Activated CD4-positive, alpha-beta T cell treated with anti-CD3 and anti-CD28 coated beads, Interleukin-2, Interleukin-6, amounts not matched to agents 100 ng/mL and 50 ng/mL, durations not matched to agents 16 hours and 8 hours (primary cell): Measurements from ENCODE around the gene OLIG2.

Experiments
- DNase-seq: peaks from one replicate; pipeline ENCODE4 v3.0.0-alpha.2; 2020

The OLIG2 gene

DNA sequence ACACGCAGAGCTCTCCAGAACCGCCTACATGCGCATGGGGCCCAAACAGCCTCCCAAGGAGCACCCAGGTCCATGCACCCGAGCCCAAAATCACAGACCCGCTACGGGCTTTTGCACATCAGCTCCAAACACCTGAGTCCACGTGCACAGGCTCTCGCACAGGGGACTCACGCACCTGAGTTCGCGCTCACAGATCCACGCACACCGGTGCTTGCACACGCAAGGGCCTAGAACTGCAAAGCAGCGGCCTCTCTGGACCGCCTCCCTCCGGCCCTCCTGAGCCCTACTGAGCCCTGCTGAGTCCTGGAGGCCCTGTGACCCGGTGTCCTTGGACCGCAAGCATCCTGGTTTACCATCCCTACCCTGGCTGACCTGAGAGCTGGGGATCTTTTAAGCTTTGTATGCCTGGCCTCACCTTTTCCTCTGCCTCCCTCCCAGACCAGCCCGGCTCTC is 8.3 kb downstream of the OLIG2 start:
- DNase-seq, result no peak

DNA sequence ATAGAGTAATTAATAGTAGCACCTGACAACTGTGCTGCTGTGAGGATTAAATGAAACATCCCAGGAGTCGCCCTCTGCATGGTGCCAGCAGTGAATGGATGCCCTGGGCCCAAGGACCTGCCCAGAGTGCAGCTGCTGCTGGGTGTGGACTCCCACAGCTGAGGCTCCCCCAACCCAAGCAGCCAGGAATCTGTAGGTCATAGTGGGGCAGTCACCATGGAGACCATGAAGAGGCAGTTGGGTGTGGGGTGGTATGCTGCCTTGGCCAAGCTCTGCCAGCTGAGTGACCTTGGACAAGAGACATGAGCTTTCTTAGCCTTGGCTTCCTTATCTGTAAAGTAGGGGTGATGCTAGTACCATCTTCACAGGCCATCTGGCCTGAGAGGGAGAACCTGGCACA is 9.4 kb downstream of the OLIG2 start:
- no peak for DNase-seq

DNA sequence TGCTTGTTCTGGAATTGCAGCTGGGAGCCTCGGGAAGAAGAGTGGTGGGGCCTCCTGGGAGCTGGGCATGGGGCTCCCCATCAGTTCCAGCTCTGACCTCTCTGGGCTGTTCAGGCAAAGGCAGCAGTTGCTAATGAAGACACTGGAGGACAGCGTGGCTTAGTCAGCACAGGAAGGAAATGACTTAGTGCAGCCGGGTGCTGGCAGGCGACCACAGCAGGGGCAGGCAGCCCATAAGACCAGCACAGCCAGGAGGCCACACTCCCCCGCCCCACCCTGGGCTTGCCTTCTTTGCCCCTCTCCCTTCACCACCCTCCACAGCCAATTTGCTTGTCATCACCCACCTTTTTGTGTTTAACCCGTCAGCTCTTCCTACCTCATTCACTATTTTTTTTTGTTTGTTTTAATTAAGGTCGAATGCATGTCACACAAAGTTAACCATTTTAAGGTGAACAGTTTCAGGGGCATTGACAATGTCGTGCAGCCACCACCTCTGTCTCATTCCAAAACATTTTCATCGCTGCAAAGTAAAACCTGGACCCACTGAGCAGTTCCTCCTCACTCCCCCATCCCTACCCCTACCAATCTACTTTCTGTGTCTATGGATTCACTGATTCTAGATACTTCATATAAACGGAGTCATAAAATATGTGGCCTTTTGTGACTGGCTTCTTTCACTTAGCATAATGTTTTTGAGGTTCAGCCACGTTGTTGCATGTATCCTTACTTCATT is 10.9 kb downstream of the OLIG2 start:
- peak; percentile 59 for DNase-seq

- DNase-seq, result no peak
Measured at GRCh38 chr21:33037501-33037900, 11.8 kb downstream of the OLIG2 start.

GRCh38 chr21:33039536-33039935 is 13.8 kb downstream of the OLIG2 start:
- no peak for DNase-seq

DNA sequence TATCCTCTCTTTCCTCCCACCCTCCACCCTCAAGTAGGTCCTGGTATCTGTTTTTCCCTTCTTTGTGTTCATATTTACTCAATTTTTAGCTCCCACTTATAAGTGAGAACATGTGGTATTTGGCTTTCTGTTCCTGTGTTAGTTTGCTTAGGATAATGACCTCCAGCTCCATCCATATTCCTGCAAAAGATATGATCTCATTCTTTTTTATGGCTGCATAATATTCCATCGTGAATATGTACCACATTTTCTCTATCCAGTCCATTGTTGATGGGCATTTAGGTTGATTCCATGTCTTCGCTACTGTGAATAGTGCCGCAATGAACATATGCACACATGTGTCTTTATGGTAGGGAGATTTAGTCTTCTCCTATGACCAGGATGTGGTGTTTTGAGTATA is 14.5 kb downstream of the OLIG2 start:
- no peak for DNase-seq

DNA sequence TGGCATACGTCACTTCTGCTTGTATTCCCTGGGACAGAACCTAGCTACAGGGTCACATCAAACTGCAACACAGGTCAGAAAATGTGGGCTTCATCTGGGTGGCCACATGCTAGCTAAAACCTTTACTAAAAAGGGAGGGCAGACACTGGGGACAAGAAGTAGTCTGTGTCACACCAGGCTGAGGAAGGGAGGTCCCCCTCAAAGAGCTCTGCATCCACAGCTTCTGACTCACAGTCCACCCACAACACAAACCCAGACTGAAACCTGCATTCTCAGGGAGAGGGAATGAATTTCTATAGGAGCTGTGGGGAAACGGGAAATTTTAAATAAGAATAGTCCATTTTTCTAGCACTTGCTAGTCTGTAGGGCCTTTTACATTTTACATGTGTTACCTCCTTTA is 16.2 kb downstream of the OLIG2 start:
- no peak for DNase-seq

DNA sequence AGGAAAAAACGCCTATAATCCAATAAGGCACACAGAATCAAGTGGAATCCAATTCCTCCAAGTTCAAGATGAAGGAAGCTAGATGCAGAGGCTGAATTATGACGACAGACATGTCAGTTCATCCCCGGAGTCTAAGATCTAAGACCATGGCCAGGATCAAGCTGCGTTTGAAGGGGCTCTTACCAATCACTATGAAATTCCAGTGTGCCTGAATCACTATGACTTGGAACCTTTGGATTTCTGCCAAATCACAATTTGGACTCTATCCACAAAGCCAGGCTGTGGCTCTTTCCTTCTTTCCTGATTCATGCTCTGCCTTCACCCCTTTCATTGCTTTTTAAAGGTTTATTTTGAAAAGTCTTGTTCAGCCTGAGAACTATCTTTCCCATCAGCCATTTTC is 17.1 kb downstream of the OLIG2 start:
- DNase-seq, result no peak

DNA sequence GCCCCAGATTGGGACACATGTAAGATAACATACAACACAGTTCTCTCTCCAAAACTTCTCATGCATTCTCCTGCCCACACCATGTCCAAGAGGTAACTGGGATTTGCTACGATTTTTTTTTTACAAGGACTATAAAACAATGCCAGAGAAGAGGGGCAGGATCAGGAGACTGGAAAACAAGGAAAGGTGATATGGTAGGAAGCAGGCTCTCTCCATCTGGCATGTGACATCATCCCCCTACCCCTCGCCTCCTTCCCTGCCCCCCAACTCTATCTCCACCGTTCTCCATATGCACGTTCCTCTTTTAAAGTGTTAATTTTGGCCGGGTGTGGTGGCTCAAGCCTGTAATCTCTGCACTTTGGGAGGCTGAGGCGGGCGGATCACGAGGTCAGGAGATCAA is 20.7 kb downstream of the OLIG2 start:
- no peak for DNase-seq

DNA sequence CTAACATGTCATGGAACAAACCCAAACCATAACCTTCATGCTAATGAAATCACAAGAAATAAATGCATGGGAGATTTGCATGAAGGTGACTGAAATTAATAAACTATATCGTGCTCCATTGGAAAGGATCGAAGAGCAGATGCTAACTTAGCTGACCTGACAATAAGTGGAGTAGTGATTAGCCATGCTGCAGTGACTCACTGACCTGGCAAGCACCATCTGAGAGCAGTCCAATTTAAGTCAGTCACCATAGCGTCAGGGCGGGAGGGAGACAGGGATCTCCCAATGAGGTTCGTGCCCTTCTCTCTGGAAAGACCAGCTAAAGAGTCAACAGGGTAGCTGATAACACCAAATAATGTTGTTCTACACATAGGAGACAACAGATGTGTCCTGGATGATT is 21.5 kb downstream of the OLIG2 start:
- DNase-seq, result no peak

DNA sequence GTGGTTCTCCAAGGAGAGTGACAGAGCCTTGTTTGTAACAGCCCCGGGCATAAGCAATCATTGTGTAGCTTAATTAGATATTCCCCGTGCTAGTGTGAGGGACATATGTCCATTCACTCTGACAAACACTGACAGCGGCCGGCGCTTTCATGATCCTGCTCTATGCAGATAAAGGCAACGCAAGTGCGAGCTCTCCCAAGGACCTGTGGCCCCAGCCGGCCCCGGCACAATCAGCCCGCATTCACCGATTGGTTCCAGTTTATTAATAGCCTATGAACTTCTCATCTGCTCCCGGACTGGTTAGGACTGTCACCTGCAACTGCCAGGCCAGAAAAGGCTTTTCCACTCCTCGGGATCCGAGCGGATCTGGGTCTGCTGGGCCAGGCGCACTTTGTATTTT is 26.2 kb downstream of the OLIG2 start:
- no peak for DNase-seq

- DNase-seq, result no peak
Measured at GRCh38 chr21:33053951-33054350, 28.2 kb downstream of the OLIG2 start.

DNA sequence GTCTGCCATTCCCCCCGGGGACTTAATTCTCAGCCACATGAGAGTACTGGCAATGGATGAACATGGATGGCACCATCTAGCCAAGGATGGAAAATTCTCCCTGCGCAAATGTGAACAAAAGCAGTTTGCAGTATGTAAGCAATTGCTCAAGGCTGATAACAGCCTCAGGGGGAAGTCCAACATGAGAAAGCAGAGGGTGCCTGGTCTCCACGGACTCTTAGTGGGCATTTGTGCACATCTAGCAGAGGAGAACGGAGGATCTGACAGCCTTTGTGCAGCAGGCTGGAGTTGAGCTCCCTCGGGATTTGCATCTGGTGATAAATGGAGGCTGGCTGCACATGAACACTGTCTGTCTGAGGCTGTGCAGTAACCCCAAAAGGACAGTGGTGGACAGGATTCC is 30.3 kb downstream of the OLIG2 start:
- DNase-seq, result no peak

- no peak for DNase-seq
Measured at GRCh38 chr21:33057385-33057940, 31.7 kb downstream of the OLIG2 start.

- no peak for DNase-seq
Measured at GRCh38 chr21:33058527-33058926, 32.8 kb downstream of the OLIG2 start.

DNA sequence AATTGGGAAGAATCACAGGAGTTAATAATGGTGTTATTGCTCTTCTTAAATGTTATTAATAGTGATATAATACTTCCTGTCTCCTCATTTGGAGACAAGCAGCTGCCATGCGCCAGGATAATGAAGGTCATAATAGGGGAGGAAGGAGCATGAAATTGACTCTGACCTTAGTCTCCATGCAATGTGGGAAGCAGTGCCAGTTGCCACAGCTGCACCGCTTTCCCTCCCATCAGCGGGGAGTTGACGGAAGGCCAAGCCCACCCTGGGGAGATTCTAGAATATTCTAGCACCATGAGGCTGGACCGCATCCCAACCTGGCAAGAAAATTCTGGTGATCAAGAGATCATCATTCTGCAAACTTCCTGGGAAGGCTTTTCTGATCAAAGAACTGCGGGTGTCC is 33.2 kb downstream of the OLIG2 start:
- DNase-seq, result no peak

GRCh38 chr21:33059380-33059841 is 33.7 kb downstream of the OLIG2 start:
- peak; percentile 51 for DNase-seq

DNA sequence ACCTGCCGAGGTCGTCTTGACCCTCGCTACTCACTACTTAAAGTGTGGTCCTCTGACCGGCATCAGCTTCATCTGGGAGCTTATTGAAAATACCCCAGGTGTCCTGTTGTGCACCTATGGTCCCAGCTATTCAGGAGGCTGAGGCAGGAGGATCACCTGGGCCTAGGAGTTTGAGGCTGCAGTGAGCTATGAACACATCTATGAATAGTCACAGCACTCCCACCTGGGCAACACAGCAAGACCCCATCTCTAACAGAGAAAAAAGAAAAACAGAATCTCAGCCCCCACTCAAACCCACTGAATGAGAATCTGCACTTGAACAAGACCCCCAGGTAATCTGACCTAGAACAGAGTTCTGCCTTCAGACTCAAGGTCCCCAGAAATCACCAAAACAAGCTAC is 35.5 kb downstream of the OLIG2 start:
- no peak for DNase-seq

DNA sequence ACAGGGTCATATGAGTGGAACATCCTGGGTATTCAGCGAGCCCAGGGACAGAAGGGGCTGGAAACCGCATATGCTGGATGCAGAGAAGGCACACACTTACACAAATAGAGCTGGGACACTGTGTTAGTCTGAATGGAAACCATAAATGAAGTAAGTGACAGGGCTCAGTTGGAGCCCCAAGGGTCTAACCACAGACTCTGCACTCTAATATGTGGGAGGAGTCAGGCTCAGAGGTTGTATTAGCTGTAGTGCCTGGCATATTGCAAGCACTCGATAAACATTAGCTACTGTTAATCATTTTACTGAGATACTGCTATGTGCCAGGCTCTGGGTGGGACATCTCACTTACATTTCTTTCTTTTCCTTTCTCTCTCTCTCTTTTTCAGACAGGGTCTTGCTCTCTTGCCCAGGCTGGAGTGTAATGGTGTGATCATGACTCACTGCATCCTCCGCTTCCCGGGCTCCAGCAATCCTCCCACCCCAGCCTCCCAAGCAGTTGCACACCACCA is 37.7 kb downstream of the OLIG2 start:
- DNase-seq, result no peak

GRCh38 chr21:33063907-33064622 is 38.3 kb downstream of the OLIG2 start:
- DNase-seq, result no peak

GRCh38 chr21:33064623-33065390 is 39.1 kb downstream of the OLIG2 start:
- DNase-seq, result no peak

DNA sequence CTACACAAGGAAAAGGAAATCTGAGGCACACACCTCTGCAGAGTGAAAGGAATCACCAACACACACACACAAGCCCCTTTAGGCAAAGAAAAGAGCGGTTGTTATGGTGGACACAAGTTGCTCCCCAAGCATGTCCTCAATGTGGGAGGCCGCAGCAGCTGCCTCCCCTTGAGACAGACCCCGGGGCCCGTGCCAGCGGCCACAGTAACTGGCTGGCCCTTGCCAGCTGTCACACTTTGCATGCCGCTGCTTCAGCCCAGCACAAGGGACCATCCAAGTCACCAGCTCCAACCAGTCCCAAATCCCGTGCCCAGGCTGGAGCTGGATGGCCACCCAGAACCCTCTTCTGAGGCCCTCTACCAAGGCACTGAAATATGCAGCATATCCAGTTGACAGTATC is 41.3 kb downstream of the OLIG2 start:
- DNase-seq, result no peak

DNA sequence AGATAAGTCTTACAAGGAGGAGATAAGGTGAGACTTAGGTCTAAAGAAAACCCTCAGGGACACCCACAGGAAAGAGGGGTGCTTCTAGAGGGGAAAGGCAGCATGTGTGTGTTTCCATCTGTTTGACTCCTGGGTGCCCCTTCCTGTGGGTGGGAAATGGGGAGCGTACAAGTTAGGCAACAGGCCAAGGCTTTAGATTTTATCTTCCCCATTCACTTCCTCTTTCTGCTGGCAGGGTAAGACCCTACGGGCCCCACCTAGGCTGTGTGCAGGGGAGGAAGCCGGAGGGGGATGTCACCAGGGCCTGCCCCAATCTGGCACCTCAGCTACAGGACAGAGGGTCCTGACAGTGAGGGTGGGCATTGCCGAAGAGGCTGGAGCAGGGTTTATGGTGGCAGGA is 41.7 kb downstream of the OLIG2 start:
- no peak for DNase-seq
